ENCODE measurements around the gene MYL1. TPM values are rescaled to one million over a fixed set of nuclear protein-coding genes. Genes with fewer than 3 reads are reported as not detected.

Gene MYL1
- total RNA-seq, result not detected in 2 replicates
- long read RNA-seq, result 0 reads

DNA sequence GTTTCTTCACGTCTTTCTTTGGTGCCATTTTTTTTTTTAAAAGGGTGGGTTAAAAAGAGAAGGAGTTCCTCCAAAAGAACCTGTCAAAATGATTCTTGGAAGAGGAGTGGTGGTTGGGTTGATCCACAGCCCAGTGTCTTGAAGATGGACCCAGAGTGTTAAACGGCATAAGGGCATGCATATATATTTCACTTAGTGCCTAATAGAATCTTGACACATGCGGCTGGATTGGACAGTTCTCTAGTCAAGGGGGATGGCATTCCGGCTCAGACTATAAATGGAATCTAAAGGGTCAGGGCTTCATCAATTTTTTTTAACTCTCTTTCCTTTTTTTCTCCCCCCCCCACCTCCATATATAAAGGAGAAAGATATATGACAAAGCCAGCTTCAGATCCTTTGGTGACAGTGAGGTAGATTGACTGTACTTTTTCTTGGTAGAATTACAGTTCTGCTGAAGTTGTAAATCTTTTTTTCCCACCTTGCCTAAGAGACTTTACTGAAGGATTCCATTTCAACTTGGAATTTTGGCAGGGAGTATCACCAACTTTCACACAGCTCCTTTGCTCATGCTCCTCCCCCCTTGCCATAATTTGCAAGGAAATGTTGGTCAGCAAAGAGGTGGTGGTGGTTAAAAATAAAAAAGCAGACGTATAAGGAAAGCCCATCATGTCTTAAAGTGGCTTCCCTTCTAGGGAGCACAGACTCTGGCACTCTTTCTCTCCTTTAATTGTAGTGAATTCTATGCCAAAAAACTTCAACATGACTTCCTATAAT, at the start of gene MYL1:
TSS of gene MYL1 (minus strand) at position 160 of the 774 bp plus-strand sequence. CDS start at position 28, 132 bp downstream.
- H3K9me3 Mint-ChIP-seq, result no peaks in the 10 kb centered on the region
- no peak for TF ChIP-seq CTCF (conservative IDR thresholded peaks at IDR 0.05)
- no peak within 1 kb of the TSS for H3K4me3 Mint-ChIP-seq
- no peaks in the 10 kb centered on the region for H3K4me1 Mint-ChIP-seq
- no peaks in the 10 kb centered on the region for H3K36me3 Mint-ChIP-seq (ENCODE audit: low read depth)
- no peaks in the 10 kb centered on the region for H3K27me3 Mint-ChIP-seq (ENCODE audit: low read depth)
- H3K27ac Mint-ChIP-seq (ENCODE audit: unreplicated experiment), result no peak within 1 kb of the TSS
- DNase-seq (ENCODE audit: low read depth, low spot score), result no peak

- no peak overlapping the region for H3K4me3 Mint-ChIP-seq
- no peak overlapping the region for H3K27ac Mint-ChIP-seq (ENCODE audit: unreplicated experiment)
- no peaks in the 10 kb centered on the region for H3K9me3 Mint-ChIP-seq
- H3K4me1 Mint-ChIP-seq, result no peaks in the 10 kb centered on the region
- no peaks in the 10 kb centered on the region for H3K36me3 Mint-ChIP-seq (ENCODE audit: low read depth)
- H3K27me3 Mint-ChIP-seq (ENCODE audit: low read depth), result no peaks in the 10 kb centered on the region
- no peak for TF ChIP-seq CTCF (conservative IDR thresholded peaks at IDR 0.05)
- DNase-seq (ENCODE audit: low read depth, low spot score), result no peak
Observed at GRCh38 chr2:210363876-210364275, 48.9 kb upstream of the MYL1 start.

DNA sequence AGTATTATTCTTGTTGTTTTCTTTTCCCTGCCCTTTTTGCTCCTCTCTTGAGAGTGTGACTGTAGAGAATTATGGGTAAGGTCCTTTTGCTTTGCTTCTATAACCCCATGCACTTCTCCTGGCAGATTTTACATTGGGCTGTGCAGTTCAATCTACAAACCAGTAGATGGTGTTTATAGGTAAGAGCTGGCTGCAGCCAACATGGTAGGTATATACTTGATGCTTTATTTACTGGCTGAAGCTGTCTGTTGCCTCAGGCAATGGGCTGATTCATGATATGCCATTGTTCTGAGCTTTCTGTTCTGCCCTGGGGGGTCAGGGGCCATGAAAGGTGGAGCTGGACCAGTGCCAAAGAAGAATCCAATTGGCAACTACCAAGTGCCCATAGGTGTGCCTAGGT, 48.3 kb upstream of the MYL1 start:
- no peak for DNase-seq (ENCODE audit: low read depth, low spot score)
- H3K27ac Mint-ChIP-seq (ENCODE audit: unreplicated experiment), result no peak overlapping the region
- TF ChIP-seq CTCF (conservative IDR thresholded peaks at IDR 0.05), result peak; percentile 43
- no peaks in the 10 kb centered on the region for H3K36me3 Mint-ChIP-seq (ENCODE audit: low read depth)
- H3K27me3 Mint-ChIP-seq (ENCODE audit: low read depth), result no peaks in the 10 kb centered on the region
- no peak overlapping the region for H3K4me3 Mint-ChIP-seq
- no peaks in the 10 kb centered on the region for H3K4me1 Mint-ChIP-seq
- H3K9me3 Mint-ChIP-seq, result no peaks in the 10 kb centered on the region

DNA sequence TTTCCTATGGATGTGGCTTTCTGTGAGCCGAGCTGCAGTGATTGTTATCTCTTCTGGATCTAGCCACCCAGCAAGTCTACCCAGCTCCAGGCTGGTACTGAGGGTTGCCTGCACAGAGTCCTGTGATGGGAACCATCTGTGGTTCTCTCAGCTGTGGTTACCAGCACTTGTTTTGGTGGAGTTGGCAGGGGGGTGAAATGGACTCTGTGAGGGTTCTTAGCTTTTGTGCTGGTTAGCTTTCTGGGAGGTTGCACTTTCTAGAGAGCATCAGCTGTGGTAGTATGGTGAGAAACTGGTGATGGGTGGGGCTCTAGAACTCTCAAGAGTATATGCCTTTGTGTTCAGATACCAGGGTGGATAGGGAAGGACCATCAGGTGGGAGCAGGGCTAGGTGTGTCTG, 45.4 kb upstream of the MYL1 start:
- Mint-ChIP-seq H3K4me3 (no peak overlapping the region), H3K27ac (ENCODE audit: unreplicated experiment) (no peak overlapping the region)
- no peak for TF ChIP-seq CTCF (conservative IDR thresholded peaks at IDR 0.05)

DNA sequence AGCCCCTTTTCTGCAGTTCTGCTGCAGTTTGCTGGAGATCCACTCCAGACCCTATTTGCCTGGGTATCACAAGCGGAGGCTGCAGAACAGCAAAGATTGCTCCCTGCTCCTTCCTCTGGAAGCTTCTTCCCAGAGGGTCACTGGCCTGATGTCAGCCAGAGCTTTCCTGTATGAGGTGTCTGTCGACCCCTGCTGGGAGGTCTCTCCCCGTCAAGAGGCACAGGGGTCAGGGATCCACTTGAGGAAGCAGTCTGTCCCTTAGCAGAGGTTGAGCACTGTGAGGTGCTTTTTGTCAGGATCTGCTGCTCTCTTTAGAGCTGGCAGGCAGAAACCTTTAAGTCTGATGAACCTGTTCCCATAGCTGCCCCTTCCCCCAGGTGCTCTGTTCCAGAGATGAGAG, 42.0 kb upstream of the MYL1 start:
- TF ChIP-seq CTCF (conservative IDR thresholded peaks at IDR 0.05), result no peak
- no peak overlapping the region for H3K27ac Mint-ChIP-seq (ENCODE audit: unreplicated experiment)
- no peak for DNase-seq (ENCODE audit: low read depth, low spot score)
- no peak overlapping the region for H3K4me3 Mint-ChIP-seq
- peaks cover 3% of the 10 kb centered on the region for H3K9me3 Mint-ChIP-seq
- peaks cover 3% of the 10 kb centered on the region for H3K36me3 Mint-ChIP-seq (ENCODE audit: low read depth)
- H3K4me1 Mint-ChIP-seq, result no peaks in the 10 kb centered on the region
- H3K27me3 Mint-ChIP-seq (ENCODE audit: low read depth), result no peaks in the 10 kb centered on the region

More for the DNA sequence above, 45.4 kb upstream of the MYL1 start:
- H3K4me1 Mint-ChIP-seq, result no peaks in the 10 kb centered on the region
- no peaks in the 10 kb centered on the region for H3K9me3 Mint-ChIP-seq
- no peaks in the 10 kb centered on the region for H3K27me3 Mint-ChIP-seq (ENCODE audit: low read depth)
- H3K36me3 Mint-ChIP-seq (ENCODE audit: low read depth), result no peaks in the 10 kb centered on the region
- no peak for DNase-seq (ENCODE audit: low read depth, low spot score)
